ENCODE results near the gene CAMK4.

The CAMK4 gene

GRCh38 chr5:111422747-111423720 lies 198.8 kb downstream of the CAMK4 start:
- DNase-seq (ENCODE audit: low spot score): no peak

- no peak for DNase-seq (ENCODE audit: low spot score)
Measured at GRCh38 chr5:111425205-111425604, 201.0 kb downstream of the CAMK4 start.

- no peak for DNase-seq (ENCODE audit: low spot score)
Measured at GRCh38 chr5:111427762-111428161, 203.6 kb downstream of the CAMK4 start.

- no peak for DNase-seq (ENCODE audit: low spot score)
Measured at GRCh38 chr5:111432883-111433536, 208.8 kb downstream of the CAMK4 start.

- no peak for DNase-seq (ENCODE audit: low spot score)
Measured at GRCh38 chr5:111434800-111435199, 210.6 kb downstream of the CAMK4 start.

- no peak for DNase-seq (ENCODE audit: low spot score)
Measured at GRCh38 chr5:111439473-111440075, 215.4 kb downstream of the CAMK4 start.

- DNase-seq (ENCODE audit: low spot score): no peak
Measured at GRCh38 chr5:111447099-111447498, 222.9 kb downstream of the CAMK4 start.

GRCh38 chr5:111447822-111448221 lies 223.6 kb downstream of the CAMK4 start:
- DNase-seq (ENCODE audit: low spot score): no peak

- DNase-seq (ENCODE audit: low spot score): no peak
Measured at GRCh38 chr5:111453295-111453694, 229.1 kb downstream of the CAMK4 start.

GRCh38 chr5:111453747-111454146 lies 229.6 kb downstream of the CAMK4 start:
- DNase-seq (ENCODE audit: low spot score): no peak

- no peak for DNase-seq (ENCODE audit: low spot score)
Measured at GRCh38 chr5:111454198-111454622, 230.0 kb downstream of the CAMK4 start.

GRCh38 chr5:111454776-111455175 lies 230.6 kb downstream of the CAMK4 start:
- DNase-seq (ENCODE audit: low spot score): no peak

GRCh38 chr5:111461255-111461671 lies 237.1 kb downstream of the CAMK4 start:
- DNase-seq (ENCODE audit: low spot score): no peak

- no peak for DNase-seq (ENCODE audit: low spot score)
Measured at GRCh38 chr5:111461934-111462333, 237.8 kb downstream of the CAMK4 start.

GRCh38 chr5:111463311-111463710 lies 239.1 kb downstream of the CAMK4 start:
- no peak for DNase-seq (ENCODE audit: low spot score)

GRCh38 chr5:111469293-111469896 lies 245.2 kb downstream of the CAMK4 start:
- DNase-seq (ENCODE audit: low spot score): no peak

- DNase-seq (ENCODE audit: low spot score): no peak
Measured at GRCh38 chr5:111469903-111470302, 245.7 kb downstream of the CAMK4 start.

- no peak for DNase-seq (ENCODE audit: low spot score)
Measured at GRCh38 chr5:111472096-111472495, 247.9 kb downstream of the CAMK4 start.

GRCh38 chr5:111472579-111472978 lies 248.4 kb downstream of the CAMK4 start:
- DNase-seq (ENCODE audit: low spot score): no peak

GRCh38 chr5:111478266-111478665 lies 254.1 kb downstream of the CAMK4 start:
- no peak for DNase-seq (ENCODE audit: low spot score)

- no peak for DNase-seq (ENCODE audit: low spot score)
Measured at GRCh38 chr5:111478898-111479297, 254.7 kb downstream of the CAMK4 start.

GRCh38 chr5:111480346-111480745 lies 256.2 kb downstream of the CAMK4 start:
- DNase-seq (ENCODE audit: low spot score): no peak

Data from activated CD4-positive, alpha-beta T cell treated with anti-CD3 and anti-CD28 coated beads, Interleukin-2, Interleukin-4, amounts not matched to agents 100 ng/mL and 50 ng/mL, durations not matched to agents 16 hours and 8 hours (primary cell).